MCF 10A (cell line): ENCODE data around the gene MED16. TPM values are rescaled to one million over a fixed set of nuclear protein-coding genes. Genes with fewer than 3 reads are reported as not detected.

Experiments used
- BruUV-seq: library from RNA; stranded (reverse); fragments of 400-500 nt; replicated peaks from 2 replicates; lab custom pipeline; 2021; lab: Mats Ljungman, UMichigan
- CTCF ChIA-PET: fragments of 300-600 bp; sonication (Branson Sonifier 250); formaldehyde crosslinking; extraction: SDS; loops from one replicate; lab custom pipeline; 2021; ENCODE audit warnings: antibody characterized with exemption, inconsistent platforms; lab: Yijun Ruan, JAX
- POLR2A ChIA-PET: fragments of 300-600, 350-650 bp; sonication (Branson Sonifier 250); formaldehyde crosslinking; extraction: SDS; loops from one replicate; lab custom pipeline; 2020; ENCODE audit warnings: antibody characterized with exemption, inconsistent platforms; lab: Yijun Ruan, JAX
- DNase-seq: peaks from one replicate; pipeline ENCODE4 v3.0.0-alpha.2; 2018; ENCODE audit not compliant: unreplicated experiment
- H3K27ac Mint-ChIP-seq: one replicate; pipeline ENCODE4 v1.8.0; 2022; ENCODE audit warnings: mild to moderate bottlenecking, low read depth, mixed read lengths; ENCODE audit not compliant: unreplicated experiment
- H3K27me3 Mint-ChIP-seq: one replicate; pipeline ENCODE4 v1.8.0; 2022; ENCODE audit warnings: mixed read lengths; ENCODE audit not compliant: insufficient read depth, unreplicated experiment
- H3K36me3 Mint-ChIP-seq: one replicate; pipeline ENCODE4 v1.8.0; 2022; ENCODE audit warnings: mild to moderate bottlenecking, moderate library complexity, mixed read lengths; ENCODE audit not compliant: insufficient read depth, unreplicated experiment
- H3K4me1 Mint-ChIP-seq: one replicate; pipeline ENCODE4 v1.8.0; 2022; ENCODE audit warnings: mixed read lengths; ENCODE audit not compliant: insufficient read depth, unreplicated experiment
- H3K4me3 Mint-ChIP-seq: one replicate; pipeline ENCODE4 v1.8.0; 2022; ENCODE audit warnings: mild to moderate bottlenecking, moderate library complexity, mixed read lengths; ENCODE audit not compliant: unreplicated experiment
- H3K9me3 Mint-ChIP-seq: one replicate; pipeline ENCODE4 v1.8.0; 2022; ENCODE audit warnings: mixed read lengths; ENCODE audit not compliant: unreplicated experiment
- intact Hi-C: fragments of 100-400 bp; cut with micrococcal nuclease; formaldehyde crosslinking; loops from 2 replicates; pipeline ENCODE4 v1.14.1; 2022
- total RNA-seq: library from RNA; stranded (reverse); gene quantifications from 2 replicates; pipeline ENCODE4 v1.2.3, GENCODE V29; 2022
- TF ChIP-seq, protein P1 (sequence below): fragments of 200-600 bp; IDR thresholded peaks from one replicate; pipeline ENCODE4 v1.8.0; 2022; ENCODE audit warnings: antibody characterized with exemption, mild to moderate bottlenecking; ENCODE audit not compliant: unreplicated experiment

MED16 gene
- total RNA-seq, 1 experiment from 2014 or later = 61.0 TPM

DNA sequence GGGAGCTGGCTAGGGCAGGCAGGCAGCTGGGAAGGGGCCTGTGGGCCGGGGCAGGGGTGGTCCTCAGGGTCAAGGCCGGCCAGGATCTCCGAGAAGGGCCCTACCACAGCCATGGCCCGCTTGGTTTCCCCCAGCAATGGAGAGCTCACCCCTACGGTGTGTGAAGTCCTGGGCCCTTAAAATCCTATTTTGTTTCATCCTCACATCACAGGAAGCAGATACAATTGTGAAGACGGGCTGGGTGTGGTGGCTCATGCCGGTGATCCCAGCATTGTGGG lies 9.0 kb upstream of the MED16 start:
- Mint-ChIP-seq H3K27me3 (no peaks in the 10 kb centered on the region), H3K27ac (no peak overlapping the region), H3K4me3 (no peak overlapping the region), H3K9me3 (no peaks in the 10 kb centered on the region), H3K36me3 (peaks cover 32% of the 10 kb centered on the region), H3K4me1 (no peaks in the 10 kb centered on the region)
- intact Hi-C loops = no loop called here
- BruUV-seq = no TSS peak
- POLR2A ChIA-PET = interaction anchor here (0.6 to 1.5 kb wide), 2 partner anchors 9 to 270 kb away, joined by 3 to 5 read pairs; partner anchors contain the start of genes MED16 and RNU6-9
- CTCF ChIA-PET = no interaction called here
- TF ChIP-seq, protein P1, sequence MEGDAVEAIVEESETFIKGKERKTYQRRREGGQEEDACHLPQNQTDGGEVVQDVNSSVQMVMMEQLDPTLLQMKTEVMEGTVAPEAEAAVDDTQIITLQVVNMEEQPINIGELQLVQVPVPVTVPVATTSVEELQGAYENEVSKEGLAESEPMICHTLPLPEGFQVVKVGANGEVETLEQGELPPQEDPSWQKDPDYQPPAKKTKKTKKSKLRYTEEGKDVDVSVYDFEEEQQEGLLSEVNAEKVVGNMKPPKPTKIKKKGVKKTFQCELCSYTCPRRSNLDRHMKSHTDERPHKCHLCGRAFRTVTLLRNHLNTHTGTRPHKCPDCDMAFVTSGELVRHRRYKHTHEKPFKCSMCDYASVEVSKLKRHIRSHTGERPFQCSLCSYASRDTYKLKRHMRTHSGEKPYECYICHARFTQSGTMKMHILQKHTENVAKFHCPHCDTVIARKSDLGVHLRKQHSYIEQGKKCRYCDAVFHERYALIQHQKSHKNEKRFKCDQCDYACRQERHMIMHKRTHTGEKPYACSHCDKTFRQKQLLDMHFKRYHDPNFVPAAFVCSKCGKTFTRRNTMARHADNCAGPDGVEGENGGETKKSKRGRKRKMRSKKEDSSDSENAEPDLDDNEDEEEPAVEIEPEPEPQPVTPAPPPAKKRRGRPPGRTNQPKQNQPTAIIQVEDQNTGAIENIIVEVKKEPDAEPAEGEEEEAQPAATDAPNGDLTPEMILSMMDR = no peak
- no peak for DNase-seq

GRCh38 chr19:901216-902092 lies 8.5 kb upstream of the MED16 start:
- H3K4me1 Mint-ChIP-seq = no peaks in the 10 kb centered on the region
- POLR2A ChIA-PET = interaction anchor here (0.6 to 1.5 kb wide), 3 partner anchors 8 to 269 kb away, joined by 3 to 5 read pairs (median 3); partner anchors contain the start of genes MED16 and RNU6-9
- H3K36me3 Mint-ChIP-seq = peaks cover 36% of the 10 kb centered on the region
- TF ChIP-seq, protein P1 = no peak
- CTCF ChIA-PET = no interaction called here
- H3K9me3 Mint-ChIP-seq = no peaks in the 10 kb centered on the region
- H3K27me3 Mint-ChIP-seq = no peaks in the 10 kb centered on the region
- no peak overlapping the region for H3K27ac Mint-ChIP-seq
- H3K4me3 Mint-ChIP-seq = no peak overlapping the region
- intact Hi-C loops = no loop called here
- no peak for DNase-seq
- no TSS peak for BruUV-seq

DNA sequence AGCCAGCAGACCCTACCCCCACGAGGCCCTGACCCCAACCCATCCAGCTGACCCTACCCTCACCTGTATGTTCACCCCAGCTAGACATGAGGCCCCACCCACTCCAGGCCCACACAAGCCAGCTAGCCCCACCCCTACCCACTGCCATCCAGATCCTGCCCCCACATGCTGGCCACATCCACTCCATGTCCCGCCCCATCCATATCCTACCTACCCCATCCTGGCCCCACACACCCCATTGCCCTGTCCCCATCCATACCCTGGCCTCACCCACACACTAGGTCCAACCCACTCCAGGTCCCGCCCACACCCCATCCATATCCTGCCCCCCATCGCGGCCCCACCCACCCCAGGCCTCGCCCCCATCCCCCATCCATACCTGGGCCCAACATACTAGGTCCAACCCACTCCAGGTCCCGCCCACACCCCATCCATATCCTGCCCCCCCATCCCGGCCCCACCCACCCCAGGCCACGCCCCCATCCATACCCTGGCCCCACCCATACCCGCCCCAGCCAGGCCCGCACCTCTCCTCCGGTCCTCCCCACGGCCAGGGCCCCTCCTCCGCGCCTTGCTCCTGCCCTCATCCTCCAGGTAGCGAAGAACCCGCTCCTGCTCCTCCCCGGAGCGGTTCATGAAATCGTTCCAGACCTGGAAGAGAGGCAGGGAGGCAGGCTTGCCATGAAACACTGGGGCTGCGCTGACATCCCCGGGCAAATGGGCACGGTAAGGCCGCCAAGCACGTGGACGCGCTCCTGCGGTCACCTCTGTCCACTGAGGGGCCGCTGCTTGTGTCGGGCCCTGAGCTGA lies 7.5 kb upstream of the MED16 start:
- DNase-seq = peak; percentile 31
- no peaks in the 10 kb centered on the region for H3K27me3 Mint-ChIP-seq
- no peak overlapping the region for H3K4me3 Mint-ChIP-seq
- intact Hi-C loops = no loop called here
- no peaks in the 10 kb centered on the region for H3K4me1 Mint-ChIP-seq
- ChIA-PET POLR2A (interaction anchor here (0.7 kb wide), 1 partner anchor 10 kb away, joined by 3 read pairs; no protein-coding TSS in a partner anchor), CTCF (interaction anchor here (0.5 kb wide), 1 partner anchor 91 kb away, joined by 3 read pairs; no protein-coding TSS in a partner anchor)
- peaks cover 32% of the 10 kb centered on the region for H3K36me3 Mint-ChIP-seq
- no peaks in the 10 kb centered on the region for H3K9me3 Mint-ChIP-seq
- no TSS peak for BruUV-seq
- no peak overlapping the region for H3K27ac Mint-ChIP-seq
- TF ChIP-seq, protein P1 = no peak

- no peak for DNase-seq
- Mint-ChIP-seq H3K36me3 (peaks cover 27% of the 10 kb centered on the region), H3K4me3 (no peak overlapping the region), H3K4me1 (no peaks in the 10 kb centered on the region), H3K27ac (no peak overlapping the region), H3K9me3 (no peaks in the 10 kb centered on the region), H3K27me3 (no peaks in the 10 kb centered on the region)
- CTCF ChIA-PET = interaction anchor here (0.5 kb wide), 1 partner anchor 91 kb away, joined by 3 read pairs; no protein-coding TSS in a partner anchor
- no TSS peak for BruUV-seq
- POLR2A ChIA-PET = no interaction called here
- TF ChIP-seq, protein P1 = no peak
- intact Hi-C loops = no loop called here
Measured at GRCh38 chr19:900043-900301, 7.0 kb upstream of the MED16 start.
